DMS79 treated with DMSO at 0.1 percent for 48 hours (cell line): ENCODE data around the gene HNRNPM.
"Not testable (repeated sequence)": the region's sequence is repeated elsewhere in the genome, so short reads cannot be mapped to it uniquely, and the experiment has no call there.

Source experiments
- DNase-seq: peaks from one replicate; lab custom pipeline; 2025; lab: John Stamatoyannopoulos, UW

Gene HNRNPM, protein sequence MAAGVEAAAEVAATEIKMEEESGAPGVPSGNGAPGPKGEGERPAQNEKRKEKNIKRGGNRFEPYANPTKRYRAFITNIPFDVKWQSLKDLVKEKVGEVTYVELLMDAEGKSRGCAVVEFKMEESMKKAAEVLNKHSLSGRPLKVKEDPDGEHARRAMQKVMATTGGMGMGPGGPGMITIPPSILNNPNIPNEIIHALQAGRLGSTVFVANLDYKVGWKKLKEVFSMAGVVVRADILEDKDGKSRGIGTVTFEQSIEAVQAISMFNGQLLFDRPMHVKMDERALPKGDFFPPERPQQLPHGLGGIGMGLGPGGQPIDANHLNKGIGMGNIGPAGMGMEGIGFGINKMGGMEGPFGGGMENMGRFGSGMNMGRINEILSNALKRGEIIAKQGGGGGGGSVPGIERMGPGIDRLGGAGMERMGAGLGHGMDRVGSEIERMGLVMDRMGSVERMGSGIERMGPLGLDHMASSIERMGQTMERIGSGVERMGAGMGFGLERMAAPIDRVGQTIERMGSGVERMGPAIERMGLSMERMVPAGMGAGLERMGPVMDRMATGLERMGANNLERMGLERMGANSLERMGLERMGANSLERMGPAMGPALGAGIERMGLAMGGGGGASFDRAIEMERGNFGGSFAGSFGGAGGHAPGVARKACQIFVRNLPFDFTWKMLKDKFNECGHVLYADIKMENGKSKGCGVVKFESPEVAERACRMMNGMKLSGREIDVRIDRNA

DNA sequence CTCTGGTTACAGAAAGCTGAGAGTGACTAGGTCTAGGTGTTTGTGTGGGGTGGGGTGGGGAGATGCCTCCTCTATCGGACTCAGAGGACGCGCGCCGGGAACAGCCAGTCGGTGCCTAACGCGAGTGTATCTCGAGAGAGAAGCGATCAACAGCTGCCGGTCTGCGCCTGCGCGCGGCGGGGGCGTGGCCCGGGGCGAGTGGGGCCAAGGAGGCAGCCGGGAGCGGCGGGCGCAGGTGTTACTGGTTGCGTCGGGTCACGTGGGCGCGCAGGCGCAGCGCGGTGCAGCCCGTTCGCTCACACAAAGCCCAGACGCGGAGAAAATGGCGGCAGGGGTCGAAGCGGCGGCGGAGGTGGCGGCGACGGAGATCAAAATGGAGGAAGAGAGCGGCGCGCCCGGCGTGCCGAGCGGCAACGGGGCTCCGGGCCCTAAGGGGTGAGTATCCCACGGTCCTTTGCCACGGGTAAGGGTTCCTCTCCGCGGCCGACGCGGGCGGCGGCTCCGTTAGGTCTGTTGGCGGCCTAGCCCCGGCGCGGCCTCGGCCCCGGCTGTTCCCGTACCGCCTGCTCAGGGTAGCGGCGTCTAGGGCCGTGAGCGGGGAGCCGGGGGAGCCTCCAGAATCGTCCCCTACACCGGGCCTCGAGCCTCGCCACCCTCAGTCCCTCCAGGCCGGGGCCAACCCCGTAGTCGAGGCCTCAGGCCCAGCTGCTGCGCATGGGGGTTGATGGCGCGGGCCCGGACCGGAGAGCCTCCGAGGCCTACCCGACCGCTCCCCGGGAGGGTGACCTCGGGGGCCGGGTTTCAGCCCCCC is at the start of gene HNRNPM:
Gene HNRNPM (plus strand): TSS at position 299 of the 811 bp plus-strand sequence. CDS start 24 bp downstream, at position 323.
- peak; percentile 97 for DNase-seq

DNA sequence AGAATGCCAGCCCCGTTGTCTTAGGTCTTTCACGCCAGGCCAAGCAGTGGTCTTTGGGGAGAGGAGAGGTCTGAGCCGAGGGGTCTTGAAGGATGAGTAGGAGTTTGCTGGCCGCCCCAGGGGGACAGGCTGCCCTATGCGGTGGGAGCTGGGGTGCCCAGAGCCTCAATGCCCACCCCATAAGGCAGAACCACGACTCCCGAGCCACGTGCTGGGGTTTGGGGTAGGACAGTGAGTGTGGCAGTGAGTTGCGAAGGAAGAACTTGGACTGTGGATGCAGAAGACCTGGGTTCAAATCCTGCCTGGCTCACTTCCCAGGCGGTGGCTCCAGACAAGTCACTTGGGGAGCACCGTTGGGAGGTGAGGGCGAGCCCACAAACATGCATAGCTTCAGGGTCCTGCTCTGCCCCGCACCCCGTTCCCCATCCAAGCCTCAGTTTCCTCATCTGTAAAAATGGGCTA is 49.1 kb upstream of the HNRNPM start:
- no peak for DNase-seq

DNA sequence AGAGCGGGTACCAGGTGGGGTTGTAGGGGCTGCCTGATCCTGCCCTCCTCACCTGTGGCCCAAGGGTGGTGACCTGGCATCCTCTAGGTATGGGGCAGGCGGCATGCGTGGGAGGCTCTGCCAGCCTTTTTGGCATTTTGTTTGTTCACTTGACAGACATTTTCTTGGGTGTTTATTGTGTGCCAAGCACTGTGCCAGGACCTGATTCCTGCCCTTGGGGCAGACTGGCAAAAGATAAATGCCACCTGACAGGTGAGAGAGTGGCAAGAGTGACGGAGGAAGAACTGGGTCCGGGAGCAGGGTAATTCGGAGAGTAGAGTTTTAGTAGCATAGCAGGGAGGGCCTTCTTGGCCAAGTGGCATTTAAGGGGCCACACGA is 48.6 kb upstream of the HNRNPM start:
- no peak for DNase-seq

DNA sequence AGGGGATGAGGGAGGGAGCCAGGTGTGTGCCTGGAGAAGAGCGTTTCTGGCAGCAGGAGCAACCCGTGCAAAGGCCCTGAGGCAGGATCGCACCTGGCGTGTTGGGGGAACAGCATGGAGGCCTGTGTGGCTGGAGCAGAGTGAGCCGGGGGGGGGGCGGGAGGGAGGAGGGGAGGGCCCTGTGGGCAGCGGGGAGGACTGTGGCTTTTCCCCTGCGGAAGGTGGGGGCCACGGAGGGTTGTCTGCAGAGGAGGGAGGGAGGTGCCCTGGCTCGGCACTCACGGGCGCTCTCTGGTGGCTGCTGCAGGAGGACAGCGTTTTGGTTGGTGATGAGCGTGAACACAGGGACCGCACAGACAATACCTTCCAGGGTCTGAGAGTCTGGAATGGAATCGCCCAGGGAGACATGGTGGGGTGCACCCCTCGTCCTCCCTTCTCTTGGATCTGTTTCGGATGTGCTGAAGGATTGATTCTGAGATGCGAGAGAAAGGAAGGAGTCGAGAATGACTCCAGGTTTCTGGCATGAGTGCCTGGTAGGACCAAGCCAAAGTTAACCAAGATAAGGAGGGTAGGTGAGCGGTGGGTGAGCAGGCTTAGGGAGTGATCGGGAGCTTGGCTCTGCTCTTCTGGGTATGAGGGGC is 48.1 kb upstream of the HNRNPM start:
- no peak for DNase-seq

DNA sequence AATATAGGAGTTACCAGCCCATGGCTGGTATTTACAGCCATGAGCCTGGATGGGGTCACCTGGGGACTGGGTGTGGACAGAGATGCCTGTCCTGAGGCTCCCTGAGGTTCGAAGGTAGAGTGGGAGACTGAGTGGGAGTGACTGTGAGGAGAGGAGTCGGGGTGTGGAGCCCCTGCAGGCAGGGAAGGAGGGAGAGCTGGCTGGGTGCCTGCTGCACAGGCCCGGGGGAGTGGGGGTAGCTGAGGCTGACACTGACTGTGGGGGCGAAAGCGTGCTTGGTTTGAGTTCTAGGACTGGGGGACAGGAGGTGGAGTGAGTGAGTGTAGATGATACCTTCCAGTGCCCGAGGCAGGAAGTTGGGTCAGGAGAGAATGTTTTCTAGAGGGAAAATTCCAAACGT is 47.5 kb upstream of the HNRNPM start:
- DNase-seq: no peak

DNA sequence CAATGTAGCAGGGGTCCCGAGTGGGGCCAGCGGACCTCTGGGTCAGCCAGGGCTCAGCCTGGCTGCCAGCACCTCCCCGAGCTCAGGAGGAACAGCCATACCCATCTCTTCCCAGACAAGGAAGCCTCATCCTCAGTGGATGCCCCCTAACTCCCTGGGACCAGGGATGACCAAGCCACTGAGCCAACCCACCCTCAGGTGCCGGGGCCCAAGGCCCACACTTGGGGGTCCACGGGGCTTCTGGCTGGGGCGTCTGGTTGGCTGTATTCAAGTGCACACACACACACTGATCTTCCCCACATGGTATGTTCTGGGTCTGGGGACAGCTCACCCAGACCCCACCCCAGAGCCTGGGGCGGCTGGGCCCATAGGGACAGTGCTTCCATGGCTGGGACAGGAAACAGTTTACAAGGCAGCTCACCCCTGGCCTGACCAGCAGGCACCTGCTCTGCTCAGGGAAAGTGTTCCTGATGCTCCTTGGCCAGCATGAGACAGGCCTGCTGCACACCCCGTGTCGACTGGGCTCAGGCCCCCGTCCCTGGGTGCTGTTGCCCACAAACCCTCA is 46.9 kb upstream of the HNRNPM start:
- no peak for DNase-seq

DNA sequence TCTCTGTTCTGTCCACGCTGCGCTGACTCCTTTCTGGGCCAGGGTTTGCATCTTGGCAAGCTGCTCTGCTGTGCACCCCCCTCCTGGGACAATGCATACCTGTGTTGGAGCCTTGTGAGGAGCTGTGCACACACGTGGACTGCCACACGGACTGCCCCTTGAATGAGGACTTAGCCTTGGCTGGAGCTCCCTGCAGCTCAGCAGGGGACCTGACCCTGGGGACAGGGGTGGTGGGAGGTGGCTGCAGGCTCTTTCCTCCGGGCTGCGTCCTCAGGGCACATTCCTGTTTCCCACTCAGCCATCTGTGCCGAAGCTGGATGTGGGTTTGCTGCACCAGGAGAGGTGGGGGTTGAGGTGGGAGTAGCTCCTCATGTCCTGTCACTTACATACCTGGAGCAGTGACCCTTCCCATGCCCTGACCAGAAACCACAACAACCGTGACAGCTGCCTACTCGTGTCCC is 46.4 kb upstream of the HNRNPM start:
- DNase-seq: no peak

DNA sequence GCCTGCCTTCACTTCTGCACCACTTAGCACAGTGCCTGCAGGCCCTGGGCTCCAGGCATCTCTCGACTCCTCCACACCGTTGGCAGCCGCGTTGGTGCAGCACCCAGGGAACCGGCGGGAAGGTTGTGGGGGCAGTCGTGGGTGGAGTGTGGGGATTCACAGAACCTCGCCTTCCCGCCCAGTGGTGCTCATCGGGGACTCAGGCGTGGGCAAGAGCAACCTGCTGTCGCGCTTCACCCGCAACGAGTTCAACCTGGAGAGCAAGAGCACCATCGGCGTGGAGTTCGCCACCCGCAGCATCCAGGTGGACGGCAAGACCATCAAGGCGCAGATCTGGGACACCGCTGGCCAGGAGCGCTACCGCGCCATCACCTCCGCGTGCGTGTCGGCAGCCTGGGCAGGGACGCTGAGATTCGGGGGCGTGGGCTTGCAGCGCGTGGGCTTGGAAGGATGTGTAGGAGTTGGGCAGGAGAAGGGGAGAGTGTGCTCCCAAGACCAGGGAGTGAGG is 45.0 kb upstream of the HNRNPM start:
- no peak for DNase-seq

DNA sequence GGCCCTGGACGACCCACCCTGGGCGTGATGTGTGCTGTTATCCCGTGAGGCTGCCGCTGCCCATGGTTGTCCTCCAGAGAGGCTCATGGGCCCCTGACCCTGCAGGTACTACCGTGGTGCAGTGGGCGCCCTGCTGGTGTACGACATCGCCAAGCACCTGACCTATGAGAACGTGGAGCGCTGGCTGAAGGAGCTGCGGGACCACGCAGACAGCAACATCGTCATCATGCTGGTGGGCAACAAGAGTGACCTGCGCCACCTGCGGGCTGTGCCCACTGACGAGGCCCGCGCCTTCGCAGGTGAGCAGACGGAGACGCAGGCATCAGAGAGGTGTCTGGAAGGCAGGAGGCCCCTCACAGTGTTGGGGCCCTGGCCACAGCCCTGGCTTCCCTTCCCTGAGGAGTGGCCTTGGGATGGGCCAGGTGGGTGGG is 42.8 kb upstream of the HNRNPM start:
- DNase-seq: no peak

DNA sequence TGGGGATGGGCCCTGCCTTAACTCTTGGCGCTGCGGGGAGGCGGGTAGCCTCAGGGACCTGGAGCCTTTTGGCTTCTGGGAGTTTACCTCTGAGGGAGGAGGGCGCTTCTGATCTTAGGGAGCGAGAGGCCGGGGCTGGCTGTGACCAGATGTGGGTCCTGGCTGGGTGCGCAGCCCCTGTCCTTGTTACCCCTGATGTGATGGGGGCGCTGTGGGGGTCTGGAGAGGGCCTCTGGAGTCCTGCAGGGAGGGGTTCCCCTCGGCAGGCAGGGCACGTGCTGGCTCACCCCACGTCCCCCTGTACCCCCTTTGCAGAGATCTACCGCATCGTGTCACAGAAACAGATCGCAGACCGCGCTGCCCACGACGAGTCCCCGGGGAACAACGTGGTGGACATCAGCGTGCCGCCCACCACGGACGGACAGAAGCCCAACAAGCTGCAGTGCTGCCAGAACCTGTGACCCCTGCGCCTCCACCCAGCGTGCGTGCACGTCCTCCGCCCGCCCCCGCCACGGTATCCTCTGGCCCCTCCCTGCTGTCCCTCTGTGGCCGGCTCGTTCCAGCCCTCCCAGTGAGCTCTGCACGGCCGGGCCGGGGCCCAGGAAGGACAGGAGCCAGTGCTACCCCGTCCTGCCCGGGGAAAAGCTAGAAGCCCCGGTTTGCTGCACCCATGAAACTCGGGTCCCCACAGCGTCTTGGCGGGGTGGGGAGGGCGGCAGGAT is 41.5 kb upstream of the HNRNPM start:
- DNase-seq: no peak

DNA sequence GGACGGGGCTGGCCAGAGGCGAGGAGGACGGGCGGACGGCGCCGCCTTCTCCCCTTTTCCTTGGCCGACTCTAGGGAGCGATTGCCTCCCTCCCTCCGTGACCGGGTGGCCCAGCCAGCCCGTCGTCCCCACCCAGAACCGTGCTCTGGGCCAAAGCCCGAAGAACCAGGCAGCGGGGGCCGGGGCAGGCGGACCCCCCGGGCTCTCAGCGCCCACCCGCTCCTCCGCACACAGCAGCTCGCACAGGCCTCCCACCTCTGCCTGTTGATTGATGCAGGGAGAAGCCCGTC is 41.0 kb upstream of the HNRNPM start:
- DNase-seq: no peak

DNA sequence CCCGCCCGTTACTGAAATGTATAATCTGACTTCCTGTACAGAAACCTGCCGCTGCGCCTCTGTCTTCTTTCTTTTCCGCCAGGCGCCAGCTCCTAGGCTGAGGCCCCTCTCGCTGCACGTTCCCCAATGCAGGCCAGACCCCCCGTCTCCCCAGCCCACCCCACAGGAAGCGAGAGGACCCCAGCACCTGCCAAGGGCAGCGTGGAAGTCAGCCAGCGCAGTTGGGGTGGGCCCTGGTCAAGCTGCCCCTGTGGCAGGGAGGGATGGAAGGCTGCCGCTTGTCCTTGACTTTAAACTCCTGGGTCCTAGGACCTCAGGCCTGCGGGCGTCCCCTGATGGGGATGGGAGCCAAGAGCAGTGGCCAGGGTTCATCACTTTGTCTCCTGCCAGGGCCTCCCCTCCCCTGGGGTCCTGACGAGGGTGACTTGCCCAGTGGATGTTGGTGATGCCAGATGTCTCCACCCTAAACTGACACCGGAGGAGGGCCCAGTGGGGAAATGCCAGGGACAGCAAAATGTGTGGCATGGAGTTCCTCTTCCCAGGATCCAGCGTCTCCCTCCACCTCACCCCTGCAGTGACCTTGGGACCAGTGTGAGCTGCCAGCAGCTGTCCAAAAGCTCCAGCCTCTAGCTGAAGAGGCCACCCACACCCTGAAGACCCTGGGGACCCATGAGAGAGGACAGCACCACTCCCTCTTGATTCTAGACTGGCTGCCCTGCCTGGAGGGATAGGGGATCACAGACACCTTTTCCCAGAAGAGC is 40.2 kb upstream of the HNRNPM start:
- no peak for DNase-seq

DNA sequence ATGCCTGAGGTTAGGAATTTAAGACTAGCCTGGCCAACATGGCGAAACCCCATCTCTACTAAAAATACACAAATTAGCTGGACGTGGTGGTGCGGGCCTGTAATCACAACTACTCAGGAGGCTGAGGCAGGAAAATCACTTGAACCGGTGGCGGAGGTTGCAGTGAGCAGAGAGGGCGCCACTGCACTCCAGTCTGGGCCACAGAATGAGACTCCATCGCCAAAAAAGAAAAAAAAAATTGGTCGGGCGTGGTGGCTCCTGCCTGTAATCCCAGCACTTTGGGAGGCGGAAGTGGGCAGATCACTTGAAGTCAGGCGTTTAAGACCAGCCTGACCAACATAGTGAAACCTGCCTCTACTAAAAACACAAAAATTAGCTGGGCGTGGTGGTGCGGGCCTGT is 34.1 kb upstream of the HNRNPM start:
- not testable (repeated sequence) for DNase-seq

DNA sequence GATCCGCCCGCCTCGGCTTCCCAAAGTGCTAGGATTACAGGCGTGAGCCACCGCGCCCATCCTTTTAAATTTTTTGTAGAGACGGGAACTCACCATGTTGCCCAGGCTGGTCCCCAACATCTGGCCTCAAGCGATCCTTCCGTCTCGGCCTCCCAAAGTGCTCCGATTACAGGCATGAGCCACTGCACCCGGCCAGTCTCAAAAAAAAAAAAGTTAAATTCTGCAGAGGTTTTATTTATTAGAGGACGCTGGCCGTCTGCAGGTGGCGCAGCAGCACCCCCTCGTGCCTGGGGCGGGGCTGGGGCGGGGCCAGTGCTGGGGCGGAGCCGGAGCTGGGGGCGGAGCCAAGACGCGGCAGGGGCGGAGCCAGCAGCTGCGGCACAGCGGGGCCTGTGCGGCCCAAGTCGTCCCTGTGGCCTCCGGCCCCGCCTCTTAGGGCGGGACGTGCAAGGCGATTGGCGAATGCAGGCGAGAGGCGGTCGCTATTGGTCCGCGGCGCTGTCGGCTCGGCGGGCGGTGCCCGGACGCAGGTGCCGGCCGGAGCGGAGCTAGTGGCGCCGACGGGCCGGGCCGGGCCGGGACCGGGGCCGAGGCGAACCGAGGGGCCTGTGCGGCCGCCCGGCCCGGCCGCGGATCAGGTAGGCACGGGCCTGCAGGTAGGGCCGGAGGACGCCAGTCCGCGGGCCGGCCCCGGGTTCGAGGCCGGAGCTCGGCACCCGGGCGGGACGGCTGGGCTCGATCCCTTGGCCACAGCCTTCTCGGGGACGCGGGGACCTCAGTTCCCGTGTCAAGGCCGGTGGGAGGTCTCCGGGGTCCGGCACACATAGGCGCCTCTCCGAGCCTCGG is 31.8 kb upstream of the HNRNPM start, which contains the start of gene MARCHF2:
Gene MARCHF2 (plus strand): TSS at position 523 of the 846 bp plus-strand sequence. CDS start 8,536 bp downstream, outside the sequence.
- peak; percentile 78 for DNase-seq

DNA sequence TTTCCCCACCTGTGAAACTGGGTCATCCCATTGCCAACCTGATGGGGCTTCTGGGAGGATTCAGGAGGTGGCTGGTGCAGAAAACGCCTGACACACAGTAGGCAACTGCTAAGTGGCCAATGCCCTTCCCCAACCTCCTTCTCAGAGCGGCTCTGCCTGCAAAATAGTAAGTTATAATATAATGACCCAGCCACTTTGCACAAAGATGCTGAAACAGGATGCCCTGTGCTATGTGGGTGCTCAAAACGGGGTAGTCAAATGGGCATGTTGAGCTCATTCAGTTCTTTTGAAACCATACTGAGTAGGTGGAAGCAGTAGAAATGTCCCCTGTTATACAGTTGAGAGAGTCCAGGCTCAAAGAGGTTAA is 31.2 kb upstream of the HNRNPM start:
- DNase-seq: no peak

DNA sequence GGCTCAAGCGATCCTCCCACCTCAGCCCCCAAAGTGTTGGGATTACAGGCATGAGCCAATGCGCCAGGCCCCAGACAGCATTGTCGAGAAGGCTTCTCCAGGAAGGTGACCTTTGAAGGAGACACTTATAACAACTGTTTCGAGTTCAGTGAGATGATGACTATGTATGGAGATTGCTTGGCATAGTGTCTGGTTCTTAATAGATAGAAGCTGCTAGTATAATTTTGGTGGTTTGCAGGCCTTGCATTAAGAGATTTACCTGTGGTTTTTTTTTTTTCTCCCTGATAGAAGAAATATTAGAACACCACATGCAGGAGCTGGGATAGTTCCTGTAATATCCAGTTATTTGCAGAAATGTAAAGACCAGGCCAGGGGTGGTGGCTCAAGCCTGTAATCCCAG is 28.0 kb upstream of the HNRNPM start:
- DNase-seq: no peak

DNA sequence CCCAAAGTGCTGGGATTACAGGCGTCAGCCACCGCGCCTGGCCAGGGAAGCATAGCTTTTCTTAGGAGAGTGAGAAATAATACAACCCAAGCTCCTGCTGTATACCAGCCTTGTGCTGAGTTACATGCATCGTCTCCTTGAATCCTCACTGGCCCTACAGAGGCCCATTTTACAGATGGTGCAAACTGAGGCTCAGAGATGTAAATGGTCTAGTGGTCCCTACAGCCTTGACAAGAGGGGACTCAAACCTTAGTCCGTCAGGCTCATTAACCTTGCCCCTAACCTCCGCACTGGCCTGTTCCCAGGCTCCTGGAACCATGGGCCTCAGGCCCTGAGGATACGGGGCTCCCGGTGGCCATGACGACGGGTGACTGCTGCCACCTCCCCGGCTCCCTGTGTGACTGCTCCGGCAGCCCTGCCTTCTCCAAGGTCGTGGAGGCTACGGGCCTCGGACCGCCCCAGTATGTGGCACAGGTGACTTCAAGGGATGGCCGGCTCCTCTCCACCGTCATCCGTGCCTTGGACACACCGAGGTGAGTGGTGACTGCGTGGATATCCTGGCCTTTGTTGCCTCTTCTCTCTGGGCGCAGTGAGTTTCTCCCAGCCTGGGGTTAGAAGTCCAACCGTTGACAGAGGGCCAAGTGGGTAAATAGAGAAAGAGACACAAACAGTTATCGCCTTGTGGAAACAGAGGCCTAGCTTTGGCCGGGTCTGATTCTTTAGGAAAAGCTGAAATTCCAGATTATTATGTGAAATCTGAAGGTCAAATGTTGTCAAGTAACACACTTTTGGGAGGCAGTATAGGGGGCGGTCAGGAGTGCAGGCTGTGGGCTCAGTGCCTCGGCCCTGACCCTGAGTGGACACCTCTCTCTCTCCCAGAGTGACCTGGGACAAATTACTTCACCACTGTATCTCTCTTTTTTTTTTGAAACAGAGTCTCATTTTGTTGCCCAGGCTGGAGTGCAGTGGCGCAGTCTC is 23.0 kb upstream of the HNRNPM start:
- DNase-seq: no peak

DNA sequence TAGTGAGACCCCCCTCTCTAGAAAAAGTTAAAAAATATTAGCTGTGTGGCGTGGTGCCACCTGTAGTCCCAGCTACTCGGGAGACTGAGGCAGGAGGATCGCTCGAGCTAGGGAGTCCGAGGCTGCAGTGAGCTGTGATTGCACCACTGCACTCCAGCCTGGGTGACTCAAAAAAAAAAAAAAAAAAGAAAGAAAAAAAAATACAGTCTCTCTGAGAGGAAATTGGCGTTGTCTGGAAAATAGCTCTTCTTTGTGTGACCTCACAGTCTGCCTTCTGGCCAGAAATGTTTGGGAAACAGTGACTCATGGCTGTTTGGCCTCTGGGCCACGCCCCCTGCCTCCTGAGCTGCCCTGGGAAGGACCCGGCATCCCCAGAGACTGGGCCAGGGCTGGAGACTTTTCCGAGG is 21.0 kb upstream of the HNRNPM start:
- DNase-seq: no peak
